Putamen (tissue), 1 donor: ENCODE data around the gene PDE4B.

Source experiments
- DNase-seq: peaks from one replicate; pipeline ENCODE4 v3.0.0-alpha.2; 2016; ENCODE audit warnings: low spot score

The PDE4B gene

DNA sequence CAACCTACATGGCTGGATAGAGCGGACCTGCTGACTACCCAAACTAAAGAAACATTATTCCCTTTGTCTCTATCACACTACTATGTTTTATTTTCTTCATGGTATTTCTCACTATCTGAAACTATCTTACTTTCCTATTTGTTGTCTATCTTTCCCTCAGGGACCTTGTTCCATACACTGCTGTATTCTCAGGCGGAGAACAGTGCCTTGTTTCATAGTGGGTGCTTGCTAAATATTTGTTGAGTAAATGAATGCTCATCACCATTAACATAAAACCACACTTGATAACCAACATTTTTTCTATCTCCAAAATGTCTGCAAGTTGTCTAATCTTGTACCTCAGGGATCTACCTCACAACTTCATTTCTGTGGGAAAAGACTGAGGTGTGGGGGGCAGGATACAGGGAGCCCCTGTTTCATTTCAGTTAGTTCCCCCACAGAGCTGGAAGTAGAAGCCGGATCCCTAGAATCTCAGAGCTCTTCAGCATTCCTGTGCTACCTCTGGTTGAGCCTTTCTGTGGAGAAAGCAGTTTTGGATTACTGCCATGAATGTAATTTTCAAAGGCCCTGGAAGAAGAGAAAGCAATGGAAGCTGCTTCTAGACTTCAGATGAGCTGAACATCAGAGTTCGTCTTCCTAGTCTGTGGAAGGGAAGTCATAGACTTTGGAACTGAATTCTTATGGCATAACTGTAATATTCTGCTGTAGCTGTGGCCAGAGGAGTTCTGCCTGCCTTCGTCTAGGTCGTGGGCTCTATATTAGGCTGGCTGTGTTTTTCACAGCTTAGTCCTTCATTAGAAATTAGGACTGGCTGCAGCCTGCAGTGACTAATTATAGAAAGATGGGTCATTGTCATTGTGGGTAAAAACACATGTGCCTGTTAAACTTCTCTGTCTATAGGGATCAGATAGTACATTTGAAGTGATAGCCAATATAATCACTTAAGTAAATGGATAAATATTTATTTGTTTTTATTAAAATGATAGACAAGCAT lies 448.1 kb downstream of the PDE4B start:
- DNase-seq = no peak

DNA sequence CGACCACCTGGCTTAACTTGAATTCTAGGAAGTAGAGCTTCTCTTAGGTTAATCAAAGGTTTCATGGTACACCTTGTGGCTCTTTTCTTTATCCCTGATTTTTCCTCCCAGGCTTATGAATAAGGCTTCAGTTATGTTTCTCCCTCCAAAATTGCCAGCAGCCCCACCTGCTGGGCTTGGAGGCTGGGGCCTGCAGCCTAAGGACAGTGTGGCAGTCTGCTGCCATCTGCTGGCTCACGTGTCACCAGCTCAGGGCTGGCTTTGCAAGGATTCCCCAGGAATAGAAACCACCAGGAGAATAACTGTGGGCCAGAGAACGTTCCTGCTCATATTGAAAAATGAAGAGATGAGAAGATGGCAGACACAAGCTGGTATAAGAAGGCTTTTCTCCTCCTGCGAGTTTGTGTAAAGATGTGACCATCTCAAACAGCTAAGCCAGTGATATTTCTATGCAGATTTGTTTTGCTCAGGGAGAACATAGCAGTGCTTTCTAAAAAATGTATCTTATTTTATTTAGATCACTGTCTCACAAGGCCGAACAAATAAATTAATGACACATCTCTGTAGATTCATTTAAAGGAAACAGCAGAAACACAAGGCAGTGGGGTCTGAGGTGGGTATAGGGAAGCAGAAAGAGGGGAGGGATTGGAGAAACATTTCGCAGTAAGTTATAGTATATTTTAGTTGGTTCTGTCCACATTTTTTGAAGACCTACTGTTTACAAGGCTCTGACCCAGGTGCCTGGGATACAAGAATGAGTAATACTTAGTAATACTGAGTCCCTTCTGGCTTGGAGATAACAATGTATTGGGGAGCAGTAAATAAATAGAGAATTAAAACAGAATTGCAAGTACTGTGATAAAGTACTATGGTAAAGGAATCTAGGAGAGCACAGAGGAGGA lies 450.2 kb downstream of the PDE4B start:
- DNase-seq = peak; percentile 93

DNA sequence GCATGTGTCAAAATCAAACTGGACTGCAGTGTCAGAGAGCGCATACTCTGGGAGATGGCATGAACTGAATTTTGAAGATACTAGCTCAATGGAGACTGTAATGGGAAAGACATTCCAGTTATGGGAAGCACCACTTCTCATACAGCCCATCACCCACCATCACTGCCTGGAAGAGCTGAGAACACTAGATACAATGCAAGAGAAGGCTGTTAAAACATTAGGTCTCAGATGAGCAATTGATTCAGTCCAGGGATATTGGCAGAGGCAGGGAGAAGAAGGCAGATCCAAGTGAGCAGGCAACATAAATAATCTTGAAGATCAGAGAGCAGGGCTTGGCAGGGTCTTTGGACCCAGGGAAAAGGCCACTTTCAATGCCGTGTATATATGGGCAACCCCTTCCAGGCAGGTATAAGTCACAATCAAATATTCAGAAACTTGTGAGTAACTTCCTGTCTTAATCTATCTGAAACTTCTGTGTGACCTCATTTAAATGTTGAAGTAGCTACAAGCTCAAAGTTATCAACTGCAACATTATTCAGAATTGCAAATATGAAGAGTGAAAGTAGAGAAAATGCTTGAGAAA lies 450.9 kb downstream of the PDE4B start:
- DNase-seq = no peak

- DNase-seq = peak; percentile 94
Observed at GRCh38 chr1:66244429-66244828, 451.7 kb downstream of the PDE4B start.

- no peak for DNase-seq
Observed at GRCh38 chr1:66245691-66246090, 453.0 kb downstream of the PDE4B start.

DNA sequence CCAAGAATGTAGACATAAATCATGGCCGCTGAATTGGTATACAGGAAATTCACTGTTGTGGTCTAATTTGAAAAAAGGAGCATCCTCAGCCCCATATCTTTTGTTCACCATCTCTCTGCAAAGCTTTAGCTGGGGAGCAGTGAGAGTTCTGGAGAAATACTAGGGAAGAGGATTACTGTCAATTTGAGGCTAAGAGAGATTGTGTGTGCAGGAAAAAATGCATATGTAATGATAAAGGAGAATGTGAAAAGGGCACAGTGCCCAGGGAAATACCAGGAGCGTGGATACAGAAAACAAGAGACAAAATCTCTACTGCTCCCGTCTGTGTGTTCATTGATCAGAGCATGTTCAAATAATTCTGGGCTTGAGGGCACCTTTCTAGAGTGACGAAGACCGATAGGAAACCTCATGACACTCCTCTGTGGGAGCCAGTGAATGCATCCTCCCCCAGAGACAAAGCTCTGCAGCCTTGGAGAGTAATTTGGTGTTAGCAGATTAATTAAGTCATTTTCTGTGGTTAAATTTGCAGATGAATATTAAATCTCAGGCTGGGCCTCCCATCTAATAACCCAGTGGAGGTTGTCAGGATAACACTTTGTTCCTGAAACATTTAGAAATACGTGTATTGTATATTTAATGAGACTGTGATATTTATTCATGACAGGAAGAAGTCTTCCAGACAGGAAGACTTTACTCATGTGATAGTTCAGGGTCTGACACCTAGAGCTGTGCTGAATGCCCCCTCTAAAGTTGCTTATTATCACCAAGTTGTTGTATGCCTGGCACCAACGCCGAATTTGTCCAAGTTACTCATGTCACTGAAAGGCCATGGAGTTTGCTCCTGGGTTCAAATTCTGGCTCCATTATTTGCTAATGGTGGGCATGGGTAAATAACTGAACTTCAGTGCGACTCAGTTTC lies 453.9 kb downstream of the PDE4B start:
- no peak for DNase-seq

- DNase-seq = no peak
Observed at GRCh38 chr1:66247415-66248208, 454.9 kb downstream of the PDE4B start.

GRCh38 chr1:66248257-66248656 lies 455.6 kb downstream of the PDE4B start:
- DNase-seq = no peak

GRCh38 chr1:66248746-66249145 lies 456.1 kb downstream of the PDE4B start:
- DNase-seq = no peak

GRCh38 chr1:66250075-66250474 lies 457.4 kb downstream of the PDE4B start:
- no peak for DNase-seq

DNA sequence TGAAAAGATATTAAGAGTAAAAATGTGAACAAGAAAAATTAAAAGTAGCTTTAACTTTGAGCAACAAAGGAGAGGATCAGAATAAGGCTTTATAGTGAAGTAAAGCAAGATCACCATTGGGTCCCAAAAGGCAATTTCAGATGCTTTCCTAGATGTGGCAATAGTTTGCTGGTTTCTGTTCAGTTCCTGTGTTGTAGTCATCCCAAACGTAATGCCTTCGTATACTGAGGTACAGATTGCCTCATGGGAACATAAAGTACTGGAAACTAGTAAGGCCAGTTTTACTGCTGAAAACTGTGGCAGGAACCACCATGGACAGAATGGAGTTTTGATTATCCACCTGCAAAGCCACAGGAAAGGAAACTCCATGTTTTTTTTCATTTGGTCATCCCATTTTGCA lies 457.8 kb downstream of the PDE4B start:
- DNase-seq = no peak

DNA sequence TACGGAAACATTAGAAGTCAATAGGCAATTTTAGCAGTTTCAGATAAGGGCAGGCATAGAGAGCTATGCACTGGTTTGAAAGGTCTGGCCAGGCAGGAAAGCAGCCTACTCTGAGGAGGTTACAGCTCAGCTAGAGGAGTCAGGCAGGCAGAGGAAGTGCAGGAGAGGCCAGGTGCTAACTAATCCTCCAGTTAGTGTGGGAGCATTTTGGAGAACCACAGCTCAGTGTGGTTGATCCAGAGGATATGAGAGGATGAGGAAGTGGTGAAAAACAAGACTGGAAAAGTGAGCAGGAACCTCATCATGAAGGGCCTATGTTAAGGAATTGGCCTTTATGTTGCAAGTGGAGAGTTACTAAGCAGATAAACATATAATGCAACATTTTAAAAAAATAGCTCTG lies 458.9 kb downstream of the PDE4B start:
- no peak for DNase-seq

DNA sequence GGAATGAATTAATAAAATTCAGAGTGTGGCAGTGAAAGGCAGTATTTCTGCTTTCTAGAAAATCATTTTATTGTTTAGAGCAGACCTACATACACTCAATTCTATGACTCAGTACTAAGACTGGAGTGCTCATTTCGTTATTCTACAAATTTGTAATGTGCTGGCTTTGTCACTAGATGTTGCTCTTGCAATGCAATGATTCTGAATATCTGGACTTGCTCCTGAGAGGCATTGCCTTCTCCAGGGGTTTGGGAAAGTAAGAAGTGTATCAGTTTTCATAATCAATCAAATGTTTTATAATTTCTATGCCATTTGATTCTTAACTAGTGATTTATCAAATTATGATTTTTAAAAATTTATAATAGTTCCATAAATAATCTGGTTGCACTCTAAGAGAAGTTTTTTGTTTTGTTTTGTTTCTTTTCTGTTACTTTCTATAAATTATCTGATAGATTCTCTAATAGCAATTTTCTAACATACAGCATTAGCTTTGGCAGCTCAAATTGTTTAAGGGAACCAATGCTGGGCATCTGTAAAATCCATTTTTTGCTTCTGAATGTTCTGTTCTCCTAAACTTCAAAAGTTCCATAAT lies 460.7 kb downstream of the PDE4B start:
- DNase-seq = peak; percentile 76

DNA sequence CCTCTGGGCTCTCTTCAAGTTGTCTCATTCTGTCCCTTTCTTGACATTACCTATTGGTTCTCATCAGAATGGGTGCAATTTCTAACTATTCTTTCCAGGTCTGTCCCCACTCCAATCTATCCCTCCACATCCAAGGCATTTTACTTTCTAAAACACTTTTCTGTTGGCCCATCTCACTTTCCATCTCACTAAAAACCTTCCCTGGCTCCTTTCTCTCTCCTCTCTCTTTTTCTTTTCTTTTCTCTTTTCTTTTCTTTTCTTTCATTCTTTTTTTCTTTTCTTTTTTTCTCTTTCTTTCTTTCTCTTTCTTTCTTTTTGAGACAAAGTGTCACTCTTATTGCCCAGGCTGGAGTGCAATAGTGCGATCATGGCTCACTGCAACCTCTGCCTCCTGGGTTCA lies 462.1 kb downstream of the PDE4B start:
- no peak for DNase-seq

DNA sequence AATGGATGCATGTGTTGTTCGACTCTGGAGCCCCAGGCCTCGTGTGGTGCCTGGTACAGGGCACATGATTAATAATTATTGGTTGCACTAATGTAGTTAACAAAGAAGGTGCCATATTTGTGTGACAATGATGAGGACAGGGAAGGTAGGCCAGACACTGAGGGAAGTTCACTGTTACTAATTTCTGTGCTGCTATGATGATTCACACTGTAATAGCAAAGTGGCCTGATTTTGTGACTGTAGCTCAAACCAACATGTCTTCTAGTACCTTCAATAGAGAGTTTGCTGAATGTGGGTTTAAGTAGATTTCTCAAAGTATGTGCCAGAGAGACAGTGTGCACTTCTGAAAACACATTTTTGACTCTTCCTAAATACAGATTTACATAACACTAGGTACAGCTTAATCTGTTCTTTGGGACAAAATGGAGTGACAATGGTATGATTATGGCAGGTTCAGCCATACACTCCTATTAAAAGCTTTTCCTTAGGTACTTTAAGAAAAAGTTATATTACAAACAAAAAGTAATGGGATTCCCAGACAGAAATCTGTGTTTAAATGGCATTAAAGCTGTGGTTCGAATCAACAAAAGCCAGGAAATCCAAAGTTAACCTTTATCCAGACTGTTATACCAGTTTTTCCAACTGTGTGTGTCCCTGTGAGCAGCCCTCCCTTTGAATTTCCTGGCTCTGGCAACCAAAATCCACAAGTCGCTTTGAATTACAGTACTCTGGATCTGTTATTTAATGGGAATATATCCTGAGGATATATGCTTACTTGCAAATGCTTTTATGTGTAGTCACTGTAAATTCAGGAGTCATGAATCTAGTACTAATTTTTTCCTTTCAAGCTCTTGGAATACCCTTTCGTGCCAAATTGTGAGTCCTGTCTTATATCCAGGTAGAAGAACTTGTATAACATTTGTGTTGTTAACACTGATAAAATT lies 464.2 kb downstream of the PDE4B start:
- DNase-seq = no peak

- no peak for DNase-seq
Observed at GRCh38 chr1:66258404-66259105, 465.9 kb downstream of the PDE4B start.

- no peak for DNase-seq
Observed at GRCh38 chr1:66261364-66261763, 468.7 kb downstream of the PDE4B start.
